ENCODE data around the gene ABLIM1.

ABLIM1 gene

DNA sequence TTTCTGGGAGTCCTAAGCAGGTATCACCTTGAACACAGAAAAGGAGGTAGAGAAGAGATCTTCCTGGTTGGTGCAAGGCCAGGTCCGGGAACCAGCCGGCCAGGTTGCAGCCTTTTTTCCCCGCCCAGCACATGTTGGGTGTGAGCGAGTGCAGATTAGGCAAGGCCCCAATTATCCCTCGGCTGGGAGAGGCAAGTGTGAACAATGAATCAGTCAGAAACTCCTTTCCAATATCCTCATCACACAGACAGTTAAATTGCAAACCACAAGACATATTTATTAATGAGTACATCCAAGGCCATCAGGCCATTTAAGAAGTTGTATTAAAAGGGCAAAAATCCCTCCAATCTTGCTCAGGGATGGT, 138.8 kb downstream of the ABLIM1 start:
- Histone ChIP-seq H3K9me3 (ENCODE audit: severe bottlenecking) (no peaks in the 10 kb centered on the region), H3K27me3 (ENCODE audit: insufficient read depth, low read depth, severe bottlenecking) (no peaks in the 10 kb centered on the region), H3K36me3 (no peaks in the 10 kb centered on the region), H3K27ac (no peak overlapping the region), H3K4me3 (ENCODE audit: low read depth, low read length) (no peak overlapping the region)
- no peak for DNase-seq
- TF ChIP-seq, protein P1, sequence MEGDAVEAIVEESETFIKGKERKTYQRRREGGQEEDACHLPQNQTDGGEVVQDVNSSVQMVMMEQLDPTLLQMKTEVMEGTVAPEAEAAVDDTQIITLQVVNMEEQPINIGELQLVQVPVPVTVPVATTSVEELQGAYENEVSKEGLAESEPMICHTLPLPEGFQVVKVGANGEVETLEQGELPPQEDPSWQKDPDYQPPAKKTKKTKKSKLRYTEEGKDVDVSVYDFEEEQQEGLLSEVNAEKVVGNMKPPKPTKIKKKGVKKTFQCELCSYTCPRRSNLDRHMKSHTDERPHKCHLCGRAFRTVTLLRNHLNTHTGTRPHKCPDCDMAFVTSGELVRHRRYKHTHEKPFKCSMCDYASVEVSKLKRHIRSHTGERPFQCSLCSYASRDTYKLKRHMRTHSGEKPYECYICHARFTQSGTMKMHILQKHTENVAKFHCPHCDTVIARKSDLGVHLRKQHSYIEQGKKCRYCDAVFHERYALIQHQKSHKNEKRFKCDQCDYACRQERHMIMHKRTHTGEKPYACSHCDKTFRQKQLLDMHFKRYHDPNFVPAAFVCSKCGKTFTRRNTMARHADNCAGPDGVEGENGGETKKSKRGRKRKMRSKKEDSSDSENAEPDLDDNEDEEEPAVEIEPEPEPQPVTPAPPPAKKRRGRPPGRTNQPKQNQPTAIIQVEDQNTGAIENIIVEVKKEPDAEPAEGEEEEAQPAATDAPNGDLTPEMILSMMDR (IDR thresholded peaks at IDR 0.05; ENCODE audit: low read depth, low read length): no peak

DNA sequence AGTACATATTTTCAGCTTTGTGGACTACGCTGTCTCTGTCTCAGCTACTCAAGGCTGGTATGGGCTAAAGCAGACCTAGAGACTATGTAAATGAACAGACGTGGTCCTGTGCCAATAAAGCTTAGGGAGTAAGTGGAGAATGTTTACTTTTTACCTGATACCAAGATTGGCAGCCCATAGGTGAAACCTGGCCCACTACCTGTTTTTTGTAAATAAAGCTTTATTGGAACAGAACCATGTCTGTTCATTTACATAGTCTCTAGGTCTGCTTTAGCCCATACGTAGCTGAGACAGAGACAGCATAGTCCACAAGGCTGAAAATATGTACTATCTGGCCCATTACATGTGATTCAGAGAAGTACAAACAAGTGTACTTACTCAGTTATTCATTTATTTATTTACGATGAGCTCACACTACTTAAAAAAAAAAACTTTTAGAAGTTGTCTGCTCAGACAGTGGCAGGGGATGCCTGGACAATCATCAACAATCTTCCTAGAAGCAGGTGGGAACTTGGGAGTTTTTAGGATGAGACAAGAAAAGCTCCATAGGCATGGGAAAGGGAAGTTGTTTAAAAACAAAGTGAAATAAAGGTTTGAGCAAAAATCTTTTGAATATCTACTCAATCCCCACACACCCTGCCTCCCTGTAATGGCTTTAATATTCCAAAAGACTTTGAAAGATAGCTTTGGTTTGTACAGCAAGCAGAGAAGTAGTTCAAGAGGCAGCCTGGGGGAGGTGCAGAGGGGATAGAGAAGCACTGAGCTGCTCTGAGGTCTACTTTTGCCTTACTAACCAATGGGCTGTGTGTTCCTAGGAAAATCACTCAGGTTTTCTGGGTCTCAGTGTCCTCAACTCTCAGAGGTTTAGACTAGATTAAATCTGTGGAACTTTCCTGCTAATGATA, 139.4 kb downstream of the ABLIM1 start:
- Histone ChIP-seq H3K9me3 (ENCODE audit: severe bottlenecking) (no peaks in the 10 kb centered on the region), H3K27me3 (ENCODE audit: insufficient read depth, low read depth, severe bottlenecking) (no peaks in the 10 kb centered on the region), H3K27ac (no peak overlapping the region), H3K4me3 (ENCODE audit: low read depth, low read length) (no peak overlapping the region), H3K36me3 (no peaks in the 10 kb centered on the region)
- TF ChIP-seq, protein P1 (IDR thresholded peaks at IDR 0.05; ENCODE audit: low read depth, low read length): no peak
- no peak for DNase-seq

DNA sequence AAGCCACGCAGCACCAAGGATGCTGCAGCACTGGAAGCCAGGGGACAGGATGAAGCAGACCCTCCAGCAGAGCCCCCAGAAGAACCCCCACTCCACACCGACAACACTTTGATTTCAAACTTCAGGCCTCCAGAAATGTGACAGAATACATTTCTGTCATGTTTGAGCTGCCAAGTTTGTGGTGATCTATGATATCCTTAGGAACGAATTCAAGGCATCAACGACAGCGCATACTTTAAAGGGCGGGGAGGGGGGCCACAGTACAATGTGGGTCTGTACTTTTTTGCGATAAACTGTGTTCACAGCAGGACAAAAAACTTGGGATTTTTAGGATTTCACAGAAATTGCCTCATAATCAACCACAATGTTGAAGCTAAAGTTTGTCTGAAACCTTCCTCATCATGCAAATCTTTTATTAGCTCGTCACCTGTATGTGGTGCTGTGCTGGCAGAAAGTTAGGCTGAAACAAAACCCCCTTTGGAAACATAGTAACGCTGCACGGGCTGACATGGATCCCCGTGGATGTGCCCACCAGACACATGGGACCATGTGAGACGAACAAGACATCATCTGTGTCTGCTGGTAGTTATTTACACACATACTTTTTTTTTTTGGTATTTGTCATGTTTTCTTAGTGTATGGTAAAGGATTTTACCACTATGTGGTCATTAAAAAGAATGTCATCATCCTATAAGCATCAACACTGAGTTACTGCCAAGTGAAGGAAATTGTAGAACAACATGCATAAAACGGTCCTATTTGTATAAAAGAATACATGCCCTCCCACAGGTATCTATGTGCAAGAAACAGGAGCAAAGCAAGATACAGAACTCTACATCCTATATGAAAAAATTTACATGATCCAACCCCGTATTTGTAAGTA, 140.5 kb downstream of the ABLIM1 start:
- H3K9me3 ChIP-seq (ENCODE audit: severe bottlenecking): no peaks in the 10 kb centered on the region
- DNase-seq: no peak
- no peaks in the 10 kb centered on the region for H3K36me3 ChIP-seq
- TF ChIP-seq, protein P1 (IDR thresholded peaks at IDR 0.05; ENCODE audit: low read depth, low read length): no peak
- no peaks in the 10 kb centered on the region for H3K27me3 ChIP-seq (ENCODE audit: insufficient read depth, low read depth, severe bottlenecking)
- no peak overlapping the region for H3K27ac ChIP-seq
- no peak overlapping the region for H3K4me3 ChIP-seq (ENCODE audit: low read depth, low read length)

DNA sequence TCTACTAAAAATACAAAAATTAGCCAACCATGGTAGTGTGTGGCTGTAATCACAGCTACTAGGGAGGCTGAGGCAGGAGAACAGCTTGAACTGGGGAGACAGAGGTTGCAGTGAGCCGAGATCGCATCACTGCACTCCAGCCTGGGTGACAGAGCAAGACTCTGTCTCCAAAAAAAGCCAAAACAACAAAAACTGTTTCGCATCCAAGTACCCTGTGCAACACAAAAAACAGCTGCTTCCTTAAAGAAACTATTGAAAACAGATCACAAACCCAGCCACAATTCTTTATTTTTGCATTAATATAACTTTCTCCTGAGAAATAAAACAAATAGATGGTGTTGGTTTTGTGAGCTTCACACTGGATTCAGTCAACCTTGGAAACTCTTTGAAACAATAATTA, 141.7 kb downstream of the ABLIM1 start:
- Histone ChIP-seq H3K36me3 (no peaks in the 10 kb centered on the region), H3K9me3 (ENCODE audit: severe bottlenecking) (no peaks in the 10 kb centered on the region), H3K27me3 (ENCODE audit: insufficient read depth, low read depth, severe bottlenecking) (no peaks in the 10 kb centered on the region), H3K27ac (no peak overlapping the region), H3K4me3 (ENCODE audit: low read depth, low read length) (no peak overlapping the region)
- no peak for DNase-seq
- TF ChIP-seq, protein P1 (IDR thresholded peaks at IDR 0.05; ENCODE audit: low read depth, low read length): no peak

DNA sequence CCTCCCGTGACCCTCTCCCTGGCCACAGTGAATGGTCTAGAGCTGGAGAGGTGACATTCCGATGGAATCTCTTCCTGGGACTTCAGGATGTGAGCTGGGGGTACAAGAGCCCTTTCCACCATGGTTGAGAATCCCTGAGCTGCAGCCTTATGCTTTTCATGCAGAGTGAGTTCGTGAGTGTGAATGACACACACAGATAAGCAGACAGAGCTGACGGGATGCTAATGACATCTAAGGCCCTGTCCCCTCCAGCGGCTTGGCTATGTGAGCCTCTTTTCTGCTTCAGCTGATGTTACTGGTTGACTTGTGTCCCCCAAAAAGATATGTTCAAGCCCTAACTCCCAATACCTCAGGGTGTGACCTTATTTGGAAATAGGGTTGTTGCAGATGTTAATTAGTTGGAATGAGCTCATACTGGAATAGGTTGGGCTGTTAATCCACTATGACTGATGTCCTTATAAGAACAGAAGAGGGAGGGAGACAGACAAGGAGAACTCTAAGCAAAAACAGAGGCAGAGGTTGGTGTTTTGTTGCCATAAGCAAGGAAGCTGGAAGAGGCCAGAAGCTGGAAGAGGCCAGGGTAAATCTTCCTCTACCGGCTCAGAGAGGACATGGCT, 142.7 kb downstream of the ABLIM1 start:
- no peaks in the 10 kb centered on the region for H3K36me3 ChIP-seq
- no peak for DNase-seq
- no peaks in the 10 kb centered on the region for H3K27me3 ChIP-seq (ENCODE audit: insufficient read depth, low read depth, severe bottlenecking)
- no peaks in the 10 kb centered on the region for H3K9me3 ChIP-seq (ENCODE audit: severe bottlenecking)
- H3K4me3 ChIP-seq (ENCODE audit: low read depth, low read length): no peak overlapping the region
- TF ChIP-seq, protein P1 (IDR thresholded peaks at IDR 0.05; ENCODE audit: low read depth, low read length): no peak
- no peak overlapping the region for H3K27ac ChIP-seq
